Activated T-helper 1 cell treated with anti-CD3 and anti-CD28 coated beads, Interleukin-12 subunit alpha, Interleukin-12 subunit beta, Interleukin-2, Interleukin-4 antibody, amounts not matched to agents 30 ng/mL and 10 ng/mL and 1 ng/mL, durations not matched to agents 14 hours and 24 hours and 36 hours (primary cell): ENCODE results near the gene NLGN1. TPM values are rescaled to one million over a fixed set of nuclear protein-coding genes. Genes with fewer than 3 reads are reported as not detected.

Experiments used
- DNase-seq: peaks from one replicate; pipeline ENCODE4 v3.0.0; 2021; ENCODE audit warnings: low spot score
- H3K27ac Mint-ChIP-seq: one replicate; pipeline ENCODE4 v1.8.0; 2021; ENCODE audit warnings: mild to moderate bottlenecking, mixed read lengths
- H3K27me3 Mint-ChIP-seq: one replicate; pipeline ENCODE4 v1.8.0; 2022; ENCODE audit warnings: mild to moderate bottlenecking, moderate library complexity, mixed read lengths; ENCODE audit not compliant: insufficient read depth
- H3K36me3 Mint-ChIP-seq: one replicate; pipeline ENCODE4 v1.8.0; 2021; ENCODE audit warnings: low read depth, mixed read lengths
- H3K4me1 Mint-ChIP-seq: one replicate; pipeline ENCODE4 v1.8.0; 2021; ENCODE audit warnings: low read depth, mixed read lengths
- H3K4me3 Mint-ChIP-seq: one replicate; pipeline ENCODE4 v1.8.0; 2021; ENCODE audit warnings: mild to moderate bottlenecking, moderate library complexity, mixed read lengths
- H3K9me3 Mint-ChIP-seq: one replicate; pipeline ENCODE4 v1.8.0; 2021; ENCODE audit warnings: mixed read lengths
- intact Hi-C: fragments of 100-400 bp; cut with micrococcal nuclease; formaldehyde crosslinking; loops from one replicate; pipeline ENCODE4 v1.15.1; 2024
- total RNA-seq: library from RNA; stranded (reverse); gene quantifications from 2 replicates; pipeline ENCODE4 v1.2.3, GENCODE V29; 2022

Gene NLGN1
- total RNA-seq, 1 donor from 2014 or later = not detected

- no peaks in the 10 kb centered on the region for H3K9me3 Mint-ChIP-seq
- H3K36me3 Mint-ChIP-seq = no peaks in the 10 kb centered on the region
- DNase-seq = no peak
- no peak overlapping the region for H3K27ac Mint-ChIP-seq
- no peaks in the 10 kb centered on the region for H3K4me1 Mint-ChIP-seq
- intact Hi-C loops = no loop called here
- H3K27me3 Mint-ChIP-seq = no peaks in the 10 kb centered on the region
- H3K4me3 Mint-ChIP-seq = no peak overlapping the region
Observed at GRCh38 chr3:174303907-174304560, 906.5 kb downstream of the NLGN1 start.

- no peaks in the 10 kb centered on the region for H3K36me3 Mint-ChIP-seq
- no peak overlapping the region for H3K4me3 Mint-ChIP-seq
- no peaks in the 10 kb centered on the region for H3K4me1 Mint-ChIP-seq
- no peak overlapping the region for H3K27ac Mint-ChIP-seq
- H3K27me3 Mint-ChIP-seq = no peaks in the 10 kb centered on the region
- no peak for DNase-seq
- H3K9me3 Mint-ChIP-seq = no peaks in the 10 kb centered on the region
- intact Hi-C loops = no loop called here
Observed at GRCh38 chr3:174308736-174309135, 911.2 kb downstream of the NLGN1 start.

GRCh38 chr3:174310475-174310983 is 913.0 kb downstream of the NLGN1 start:
- Mint-ChIP-seq H3K9me3 (no peaks in the 10 kb centered on the region), H3K4me3 (no peak overlapping the region), H3K27ac (no peak overlapping the region), H3K27me3 (no peaks in the 10 kb centered on the region), H3K4me1 (no peaks in the 10 kb centered on the region), H3K36me3 (no peaks in the 10 kb centered on the region)
- intact Hi-C loops = no loop called here
- no peak for DNase-seq

- Mint-ChIP-seq H3K4me3 (no peak overlapping the region), H3K9me3 (peaks cover 4% of the 10 kb centered on the region), H3K36me3 (no peaks in the 10 kb centered on the region), H3K27me3 (no peaks in the 10 kb centered on the region), H3K4me1 (no peaks in the 10 kb centered on the region), H3K27ac (no peak overlapping the region)
- intact Hi-C loops = no loop called here
- DNase-seq = no peak
Observed at GRCh38 chr3:174315225-174315624, 917.7 kb downstream of the NLGN1 start.

- Mint-ChIP-seq H3K4me1 (no peaks in the 10 kb centered on the region), H3K36me3 (no peaks in the 10 kb centered on the region), H3K27ac (no peak overlapping the region), H3K9me3 (peaks cover 12% of the 10 kb centered on the region), H3K4me3 (no peak overlapping the region), H3K27me3 (no peaks in the 10 kb centered on the region)
- no peak for DNase-seq
- intact Hi-C loops = no loop called here
Observed at GRCh38 chr3:174317005-174317404, 919.5 kb downstream of the NLGN1 start.

- no peak overlapping the region for H3K4me3 Mint-ChIP-seq
- intact Hi-C loops = no loop called here
- DNase-seq = no peak
- H3K9me3 Mint-ChIP-seq = peaks cover 12% of the 10 kb centered on the region
- H3K4me1 Mint-ChIP-seq = no peaks in the 10 kb centered on the region
- H3K27ac Mint-ChIP-seq = no peak overlapping the region
- H3K27me3 Mint-ChIP-seq = no peaks in the 10 kb centered on the region
- H3K36me3 Mint-ChIP-seq = no peaks in the 10 kb centered on the region
Observed at GRCh38 chr3:174318181-174318580, 920.6 kb downstream of the NLGN1 start.

- DNase-seq = no peak
- H3K36me3 Mint-ChIP-seq = no peaks in the 10 kb centered on the region
- intact Hi-C loops = no loop called here
- no peaks in the 10 kb centered on the region for H3K27me3 Mint-ChIP-seq
- no peaks in the 10 kb centered on the region for H3K4me1 Mint-ChIP-seq
- no peak overlapping the region for H3K4me3 Mint-ChIP-seq
- H3K27ac Mint-ChIP-seq = no peak overlapping the region
- peaks cover 12% of the 10 kb centered on the region for H3K9me3 Mint-ChIP-seq
Observed at GRCh38 chr3:174321548-174321947, 924.0 kb downstream of the NLGN1 start.

- intact Hi-C loops = no loop called here
- Mint-ChIP-seq H3K4me3 (no peak overlapping the region), H3K4me1 (no peaks in the 10 kb centered on the region), H3K36me3 (no peaks in the 10 kb centered on the region), H3K27me3 (no peaks in the 10 kb centered on the region), H3K27ac (no peak overlapping the region), H3K9me3 (peaks cover 12% of the 10 kb centered on the region)
- no peak for DNase-seq
Observed at GRCh38 chr3:174322789-174323188, 925.2 kb downstream of the NLGN1 start.

- Mint-ChIP-seq H3K4me1 (no peaks in the 10 kb centered on the region), H3K27me3 (no peaks in the 10 kb centered on the region), H3K27ac (no peak overlapping the region), H3K36me3 (no peaks in the 10 kb centered on the region), H3K4me3 (no peak overlapping the region), H3K9me3 (peaks cover 11% of the 10 kb centered on the region)
- no peak for DNase-seq
- intact Hi-C loops = no loop called here
Observed at GRCh38 chr3:174325171-174325570, 927.6 kb downstream of the NLGN1 start.

GRCh38 chr3:174325834-174326700 is 928.5 kb downstream of the NLGN1 start:
- intact Hi-C loops = no loop called here
- DNase-seq = no peak
- Mint-ChIP-seq H3K9me3 (peaks cover 7% of the 10 kb centered on the region), H3K27me3 (no peaks in the 10 kb centered on the region), H3K4me3 (no peak overlapping the region), H3K36me3 (no peaks in the 10 kb centered on the region), H3K27ac (no peak overlapping the region), H3K4me1 (no peaks in the 10 kb centered on the region)

GRCh38 chr3:174329321-174329720 is 931.8 kb downstream of the NLGN1 start:
- no peaks in the 10 kb centered on the region for H3K27me3 Mint-ChIP-seq
- H3K4me3 Mint-ChIP-seq = no peak overlapping the region
- H3K27ac Mint-ChIP-seq = no peak overlapping the region
- H3K9me3 Mint-ChIP-seq = peaks cover 7% of the 10 kb centered on the region
- no peak for DNase-seq
- H3K4me1 Mint-ChIP-seq = no peaks in the 10 kb centered on the region
- no peaks in the 10 kb centered on the region for H3K36me3 Mint-ChIP-seq
- intact Hi-C loops = no loop called here

- Mint-ChIP-seq H3K4me1 (no peaks in the 10 kb centered on the region), H3K9me3 (peaks cover 7% of the 10 kb centered on the region)
- intact Hi-C loops = no loop called here
Observed at GRCh38 chr3:174330303-174330702, 932.8 kb downstream of the NLGN1 start.

GRCh38 chr3:174331095-174331800 is 933.7 kb downstream of the NLGN1 start:
- Mint-ChIP-seq H3K4me3 (no peak overlapping the region), H3K27ac (no peak overlapping the region), H3K4me1 (no peaks in the 10 kb centered on the region), H3K27me3 (no peaks in the 10 kb centered on the region), H3K9me3 (peaks cover 7% of the 10 kb centered on the region), H3K36me3 (no peaks in the 10 kb centered on the region)
- no peak for DNase-seq
- intact Hi-C loops = no loop called here

More at GRCh38 chr3:174330303-174330702, 932.8 kb downstream of the NLGN1 start:
- no peak for DNase-seq
- H3K27ac Mint-ChIP-seq = no peak overlapping the region
- H3K27me3 Mint-ChIP-seq = no peaks in the 10 kb centered on the region
- H3K36me3 Mint-ChIP-seq = no peaks in the 10 kb centered on the region
- H3K4me3 Mint-ChIP-seq = no peak overlapping the region
